K562 (cell line): ENCODE data around the gene SMAD1. TPM values are rescaled to one million over a fixed set of nuclear protein-coding genes. Genes with fewer than 3 reads are reported as not detected.

Experiments
- ELF4 ChIP-seq: fragments of 450-650 bp; formaldehyde crosslinking; IDR thresholded peaks from 2 replicates; pipeline ENCODE4 v1.4.0; 2022; ENCODE audit warnings: missing genetic modification characterization
- HMG20B ChIP-seq: fragments of 250-450 bp; sonication (Bioruptor Pico); IDR thresholded peaks from 2 replicates; pipeline ENCODE4 v1.5.0; 2021; ENCODE audit warnings: mild to moderate bottlenecking
- RBM22 ChIP-seq: fragments of 200-400 bp; formaldehyde crosslinking; IDR thresholded peaks from 2 replicates; pipeline ENCODE4 v1.6.1; 2018; ENCODE audit warnings: low read length, low read depth; ENCODE audit not compliant: poor library complexity, severe bottlenecking
- THRAP3 ChIP-seq: fragments of 450-650 bp; IDR thresholded peaks from 2 replicates; pipeline ENCODE4 v1.6.1; 2016; ENCODE audit warnings: mild to moderate bottlenecking, inconsistent platforms, borderline replicate concordance
- ZNF644 ChIP-seq: fragments of 200-800 bp; sonication (Bioruptor generic); IDR thresholded peaks from 2 replicates; pipeline ENCODE4 v1.6.1; 2016; ENCODE audit warnings: low read depth, missing genetic modification characterization, missing compliant biosample characterization
- ZSCAN29 ChIP-seq: fragments of 450-650 bp; IDR thresholded peaks from 2 replicates; pipeline ENCODE4 v1.6.1; 2017
- polyA plus RNA-seq, 8 experiments: library from polyadenylated mRNA; depleted of rRNA in 4 of 8; stranded (reverse) in 5 of 8; unstranded in 3 of 8; fragments of >200 nt; fragmentation: Nextera tagmentation in 2 of 8; fragmentation: Illumina TruSeq in 1 of 8; extraction: Ambion mirVana in 2 of 8; extraction: Trizol in 1 of 8; gene quantifications; 2 replicates each; pipeline versions ENCODE4 v1.2.1 to v1.2.3, GENCODE V29; 2011 to 2014; ENCODE audit warnings: inconsistent platforms in 1 of 8, missing spikeins in 1 of 8
- total RNA-seq, 7 experiments: library from RNA; depleted of rRNA in 6 of 7; stranded (reverse); fragments of >200 nt in 6 of 7; fragmentation: Illumina TruSeq in 2 of 7; extraction: Trizol in 2 of 7; gene quantifications; 2 replicates each; pipeline versions ENCODE4 v1.2.1 to v1.2.3, GENCODE V29; 2011 to 2021; ENCODE audit warnings: low replicate concordance in 1 of 7
- TF ChIP-seq, protein P1 (sequence below), 2 experiments: fragments of 200-800 bp in 1 of 2; sonication (Bioruptor generic) in 1 of 2; sonication (generic) in 1 of 2; formaldehyde crosslinking in 1 of 2; IDR thresholded peaks in 1 of 2; conservative IDR thresholded peaks in 1 of 2; 2 replicates each; pipeline versions ENCODE4 v1.5.0 to v1.6.1; 2016 to 2020; ENCODE audit warnings: missing compliant biosample characterization in 1 of 2, missing genetic modification characterization in 1 of 2, missing genetic modification reagents in 1 of 2
- TF ChIP-seq, protein P2 (sequence below): sonication (generic); formaldehyde crosslinking; IDR thresholded peaks from 2 replicates; pipeline ENCODE4 v1.4.0; 2020; ENCODE audit warnings: mild to moderate bottlenecking, missing genetic modification reagents

Gene SMAD1
- total and polyA plus RNA-seq, 9 of the 15 experiments (the other 6 are each of a cell fraction or from before 2014, with no cell fraction given) = 0.05 to 0.54 (median 0.21) TPM; not detected in 3

GRCh38 chr4:145530189-145530588, 48.5 kb downstream of the SMAD1 start (continued):
- TF ChIP-seq RBM22 (no peak), THRAP3 (no peak), ELF4 (CRISPR knock-in tag) (no peak), ZNF644 (tag) (no peak), HMG20B (CRISPR knock-in tag) (no peak), ZSCAN29 (no peak)
- TF ChIP-seq, protein P1, sequence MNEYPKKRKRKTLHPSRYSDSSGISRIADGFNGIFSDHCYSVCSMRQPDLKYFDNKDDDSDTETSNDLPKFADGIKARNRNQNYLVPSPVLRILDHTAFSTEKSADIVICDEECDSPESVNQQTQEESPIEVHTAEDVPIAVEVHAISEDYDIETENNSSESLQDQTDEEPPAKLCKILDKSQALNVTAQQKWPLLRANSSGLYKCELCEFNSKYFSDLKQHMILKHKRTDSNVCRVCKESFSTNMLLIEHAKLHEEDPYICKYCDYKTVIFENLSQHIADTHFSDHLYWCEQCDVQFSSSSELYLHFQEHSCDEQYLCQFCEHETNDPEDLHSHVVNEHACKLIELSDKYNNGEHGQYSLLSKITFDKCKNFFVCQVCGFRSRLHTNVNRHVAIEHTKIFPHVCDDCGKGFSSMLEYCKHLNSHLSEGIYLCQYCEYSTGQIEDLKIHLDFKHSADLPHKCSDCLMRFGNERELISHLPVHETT (CRISPR knock-in tag; conservative IDR thresholded peaks at IDR 0.05 in 1 of 2, IDR thresholded peaks at IDR 0.05 in 1 of 2) = no peak
- TF ChIP-seq, protein P2, sequence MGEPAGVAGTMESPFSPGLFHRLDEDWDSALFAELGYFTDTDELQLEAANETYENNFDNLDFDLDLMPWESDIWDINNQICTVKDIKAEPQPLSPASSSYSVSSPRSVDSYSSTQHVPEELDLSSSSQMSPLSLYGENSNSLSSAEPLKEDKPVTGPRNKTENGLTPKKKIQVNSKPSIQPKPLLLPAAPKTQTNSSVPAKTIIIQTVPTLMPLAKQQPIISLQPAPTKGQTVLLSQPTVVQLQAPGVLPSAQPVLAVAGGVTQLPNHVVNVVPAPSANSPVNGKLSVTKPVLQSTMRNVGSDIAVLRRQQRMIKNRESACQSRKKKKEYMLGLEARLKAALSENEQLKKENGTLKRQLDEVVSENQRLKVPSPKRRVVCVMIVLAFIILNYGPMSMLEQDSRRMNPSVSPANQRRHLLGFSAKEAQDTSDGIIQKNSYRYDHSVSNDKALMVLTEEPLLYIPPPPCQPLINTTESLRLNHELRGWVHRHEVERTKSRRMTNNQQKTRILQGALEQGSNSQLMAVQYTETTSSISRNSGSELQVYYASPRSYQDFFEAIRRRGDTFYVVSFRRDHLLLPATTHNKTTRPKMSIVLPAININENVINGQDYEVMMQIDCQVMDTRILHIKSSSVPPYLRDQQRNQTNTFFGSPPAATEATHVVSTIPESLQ (CRISPR knock-in tag) = no peak
